B cell (primary cell): ENCODE results near the gene HRNR. TPM values are rescaled to one million over a fixed set of nuclear protein-coding genes. Genes with fewer than 3 reads are reported as not detected.
"Not testable (repeated sequence)": the region's sequence is repeated elsewhere in the genome, so short reads cannot be mapped to it uniquely, and the experiment has no call there.

Source experiments
- ATAC-seq: fragments of 200-7000 bp; cut with Tn5 transposase; one replicate; pipeline ENCODE4 v1.10.0; 2021; ENCODE audit warnings: low read depth, mild to moderate bottlenecking, moderate number of reproducible peaks, moderate library complexity
- CTCF ChIA-PET: fragments of 350-600 bp; sonication (Branson Sonifier 250); formaldehyde crosslinking; loops from one replicate; lab custom pipeline; 2021; ENCODE audit warnings: antibody characterized with exemption, inconsistent platforms; lab: Charles Lee
- POLR2A ChIA-PET: fragments of 350-600 bp; sonication (Branson Sonifier 250); formaldehyde crosslinking; loops from one replicate; lab custom pipeline; 2021; ENCODE audit warnings: antibody characterized with exemption; lab: Charles Lee
- DNase-seq: peaks from one replicate; pipeline ENCODE4 v3.0.0; 2013
- H2AFZ ChIP-seq: 2 replicates; pipeline ENCODE4 v1.6.1; 2012; ENCODE audit warnings: mild to moderate bottlenecking, low read depth, low read length; ENCODE audit not compliant: insufficient read depth, poor library complexity, severe bottlenecking
- H3K27ac ChIP-seq, 2 donors: 1 replicate in 1 of 2; 2 replicates in 1 of 2; pipeline ENCODE4 v1.5.1; 2012 to 2013; ENCODE audit warnings: low read length in 2 of 2, mild to moderate bottlenecking in 2 of 2, moderate library complexity in 1 of 2
- H3K27me3 ChIP-seq, 4 experiments: fragments of 200-600 bp in 1 of 4; sonication (generic) in 1 of 4; replicated peaks in 1 of 4; 1 replicate in 2 of 4; 2 replicates in 2 of 4; pipeline versions ENCODE4 v1.6.1 to v1.7.0; 2013 to 2016; ENCODE audit warnings: low read length in 3 of 4, mild to moderate bottlenecking in 2 of 4, mixed read lengths in 1 of 4, moderate library complexity in 1 of 4; ENCODE audit not compliant: insufficient read depth in 4 of 4, control insufficient read depth in 3 of 4; ENCODE audit errors: control extremely low read depth in 1 of 4
- H3K36me3 ChIP-seq, 2 experiments: replicated peaks in 1 of 2; 1 replicate in 1 of 2; 2 replicates in 1 of 2; pipeline versions ENCODE4 v1.6.1 to v1.7.1; 2013; ENCODE audit warnings: low read length in 1 of 2; ENCODE audit not compliant: insufficient read depth in 2 of 2, control insufficient read depth in 1 of 2; ENCODE audit errors: control extremely low read depth in 1 of 2, extremely low read depth in 1 of 2
- H3K4me1 ChIP-seq, 2 donors: fragments of 200-600 bp in 1 of 2; sonication (generic) in 1 of 2; 1 replicate in 1 of 2; 2 replicates in 1 of 2; pipeline versions ENCODE4 v1.5.1 to v1.6.1; 2013 to 2017; ENCODE audit warnings: low read length in 2 of 2; ENCODE audit not compliant: control insufficient read depth in 2 of 2, insufficient read depth in 2 of 2
- H3K4me2 ChIP-seq: replicated peaks from 2 replicates; pipeline ENCODE3; 2012; ENCODE audit warnings: mild to moderate bottlenecking, low read depth, low read length; ENCODE audit not compliant: poor library complexity, severe bottlenecking
- H3K4me3 ChIP-seq, 5 experiments: fragments of 200-600 bp in 1 of 5; sonication (generic) in 1 of 5; 1 replicate in 3 of 5; 2 replicates in 2 of 5; pipeline versions ENCODE4 v1.5.1 to v1.7.0; 2011 to 2016; ENCODE audit warnings: low read length in 4 of 5, mild to moderate bottlenecking in 4 of 5, low read depth in 2 of 5, control low read depth in 1 of 5, moderate library complexity in 1 of 5; ENCODE audit not compliant: insufficient read depth in 1 of 5; ENCODE audit errors: control extremely low read depth in 1 of 5, extremely low read depth in 1 of 5
- H3K79me2 ChIP-seq: fragments of 200-600 bp; sonication (generic); one replicate; pipeline ENCODE4 v1.6.0; 2016; ENCODE audit warnings: low read length; ENCODE audit not compliant: control insufficient read depth, insufficient read depth
- H3K9ac ChIP-seq: fragments of 200-600 bp; sonication (generic); 2 replicates; pipeline ENCODE4 v1.6.1; 2017; ENCODE audit warnings: mild to moderate bottlenecking, low read length, moderate library complexity
- H3K9me3 ChIP-seq, 3 donors: one replicate each; pipeline versions ENCODE4 v1.6.1 to v1.7.1; 2013; ENCODE audit warnings: low read length in 2 of 3; ENCODE audit not compliant: control insufficient read depth in 2 of 3, insufficient read depth in 1 of 3; ENCODE audit errors: control extremely low read depth in 1 of 3
- H4K20me1 ChIP-seq: 2 replicates; pipeline ENCODE4 v1.6.0; 2012; ENCODE audit warnings: mild to moderate bottlenecking, low read length; ENCODE audit not compliant: insufficient read depth, control insufficient read depth, poor library complexity, severe bottlenecking
- H3K27ac Mint-ChIP-seq: one replicate; pipeline ENCODE4 v1.8.0; 2021; ENCODE audit warnings: mixed read lengths
- H3K27me3 Mint-ChIP-seq: one replicate; pipeline ENCODE4 v1.8.0; 2021; ENCODE audit warnings: mixed read lengths
- H3K4me1 Mint-ChIP-seq: one replicate; pipeline ENCODE4 v1.8.0; 2021; ENCODE audit warnings: mixed read lengths
- H3K4me3 Mint-ChIP-seq: one replicate; pipeline ENCODE4 v1.8.0; 2021; ENCODE audit warnings: mixed read lengths
- H3K9me3 Mint-ChIP-seq: one replicate; pipeline ENCODE4 v1.8.0; 2022; ENCODE audit warnings: mixed read lengths; ENCODE audit not compliant: insufficient read depth
- CTCF ChIP-seq: fragments of 200-600 bp; IDR thresholded peaks from one replicate; pipeline ENCODE4 v1.8.0; 2022; ENCODE audit warnings: antibody characterized with exemption, mild to moderate bottlenecking
- EZH2 ChIP-seq: IDR thresholded peaks from 2 replicates; pipeline ENCODE4 v1.6.1; 2012; ENCODE audit warnings: borderline replicate concordance, low read depth, mild to moderate bottlenecking, moderate library complexity, low read length; ENCODE audit not compliant: insufficient read depth, poor library complexity, severe bottlenecking
- WGBS: methylation state at CpG from one replicate; pipeline ENCODE4 v1.1.5; 2013; ENCODE audit warnings: missing lambda C conversion rate; ENCODE audit not compliant: insufficient coverage; 5-methylcytosine and 5-hydroxymethylcytosine counted together
- intact Hi-C: fragments of 100-400 bp; cut with micrococcal nuclease; formaldehyde crosslinking; loops from one replicate; pipeline ENCODE4 v1.10.0; 2022
- polyA plus RNA-seq: library from polyadenylated mRNA; depleted of rRNA; stranded (reverse); fragments of >200 nt; gene quantifications from 2 replicates; pipeline ENCODE4 v1.2.3, GENCODE V29; 2012
- total RNA-seq, 2 donors: library from RNA; stranded (reverse); fragments of 120-200 nt in 1 of 2; gene quantifications; 1 replicate in 1 of 2; 2 replicates in 1 of 2; pipeline versions ENCODE4 v1.2.3 to v1.2.4, GENCODE V29; 2013 to 2022

Gene HRNR
- total and polyA plus RNA-seq, 2 donors (not counting 1 experiment from before 2014, with no cell fraction given) = not detected

- Histone ChIP-seq H3K36me3 (no peaks in the 10 kb centered on the region), H2AFZ (no peak overlapping the region), H3K27ac (no peak overlapping the region), H3K4me3 (no peak overlapping the region), H3K4me2 (no peak overlapping the region), H3K9me3 (peaks cover 0 to 19% (median 0%) of the 10 kb centered on the region in 3 donors), H3K79me2 (no peaks in the 10 kb centered on the region), H3K27me3 (peaks cover 0 to 4% (median 0%) of the 10 kb centered on the region in 4 experiments), H3K9ac (no peak overlapping the region), H4K20me1 (no peaks in the 10 kb centered on the region), H3K4me1 (no peaks in the 10 kb centered on the region)
- Mint-ChIP-seq H3K4me3 (no peak overlapping the region), H3K4me1 (no peaks in the 10 kb centered on the region), H3K9me3 (peaks cover 4% of the 10 kb centered on the region), H3K27me3 (peaks cover 14% of the 10 kb centered on the region), H3K27ac (no peak overlapping the region)
- intact Hi-C loops = no loop called here
- DNase-seq (no peak), ATAC-seq (no peak)
- ChIA-PET CTCF (no interaction called here), POLR2A (no interaction called here)
- TF ChIP-seq EZH2 (no peak), CTCF (no peak)
- 93% methylated on average over 24 of the region's 24 CpGs for WGBS
Observed at GRCh38 chr1:152218762-152219436, 5.1 kb downstream of the HRNR start.

GRCh38 chr1:152215604-152216003 is 8.4 kb downstream of the HRNR start:
- DNase-seq, CTCF ChIA-PET, H3K27ac Mint-ChIP-seq, POLR2A ChIA-PET, H3K27ac ChIP-seq, H3K4me3 Mint-ChIP-seq, H3K36me3 ChIP-seq, ATAC-seq, intact Hi-C loops, H3K4me2 ChIP-seq, H4K20me1 ChIP-seq, H3K4me1 ChIP-seq, H3K4me3 ChIP-seq, H2AFZ ChIP-seq, H3K27me3 ChIP-seq, H3K27me3 Mint-ChIP-seq, H3K79me2 ChIP-seq, H3K4me1 Mint-ChIP-seq, H3K9me3 Mint-ChIP-seq, H3K9ac ChIP-seq: not testable (repeated sequence)
- WGBS = 84% methylated on average over 6 of the region's 13 CpGs
- peaks cover 0 to 17% (median 0%) of the 10 kb centered on the region in 3 donors for H3K9me3 ChIP-seq

- H3K4me3 Mint-ChIP-seq, H3K27me3 ChIP-seq, H4K20me1 ChIP-seq, H3K4me1 ChIP-seq, H3K4me2 ChIP-seq, intact Hi-C loops, DNase-seq, H3K9ac ChIP-seq, H3K9me3 Mint-ChIP-seq, H3K27me3 Mint-ChIP-seq, POLR2A ChIA-PET, ATAC-seq, H3K4me1 Mint-ChIP-seq, H2AFZ ChIP-seq, H3K4me3 ChIP-seq, H3K36me3 ChIP-seq, H3K27ac Mint-ChIP-seq, CTCF ChIA-PET, H3K79me2 ChIP-seq, H3K27ac ChIP-seq: not testable (repeated sequence)
- H3K9me3 ChIP-seq = peaks cover 0 to 16% (median 0%) of the 10 kb centered on the region in 3 donors
- no CpG with 5 or more reads among the region's 21 CpGs for WGBS
Observed at GRCh38 chr1:152214911-152215310, 9.1 kb downstream of the HRNR start.
